GM23248 (cell line): Measurements from ENCODE around the gene ETF1.

ENCODE experiments used
- EZH2 ChIP-seq: fragments of 200-600 bp; sonication (generic); IDR thresholded peaks from 2 replicates; pipeline ENCODE4 v1.6.1; 2018; ENCODE audit warnings: antibody characterized with exemption, mild to moderate bottlenecking; ENCODE audit not compliant: insufficient read depth, poor library complexity, severe bottlenecking
- EZH2phosphoT487 ChIP-seq: fragments of 200-600 bp; sonication (generic); IDR thresholded peaks from 2 replicates; pipeline ENCODE4 v1.6.1; 2018; ENCODE audit warnings: antibody characterized with exemption, moderate library complexity, mild to moderate bottlenecking, low read depth; ENCODE audit not compliant: insufficient read depth

- no peak for TF ChIP-seq EZH2
- TF ChIP-seq EZH2phosphoT487: no peak
Measured at GRCh38 chr5:138488481-138488945, 54.5 kb downstream of the ETF1 start.
